Astrocyte (in vitro differentiated cells and primary cell): Measurements from ENCODE around the gene POLE. TPM values are rescaled to one million over a fixed set of nuclear protein-coding genes. Genes with fewer than 3 reads are reported as not detected.

Experiments used
- DNase-seq: peaks from one replicate; pipeline ENCODE4 v3.0.0-alpha.2; 2010; ENCODE audit warnings: low read depth
- FAIRE-seq: peaks from 2 replicates; lab custom pipeline; 2011; peaks lifted over from hg19 to GRCh38; lab: Jason Lieb, UNC
- H2AFZ ChIP-seq: 2 replicates; pipeline ENCODE4 v1.6.0; 2012; ENCODE audit warnings: low read depth, low read length, inconsistent platforms
- H3K27ac ChIP-seq: 2 replicates; pipeline ENCODE4 v1.5.1; 2011; ENCODE audit warnings: low read depth, low read length, inconsistent platforms
- H3K27me3 ChIP-seq: 2 replicates; pipeline ENCODE4 v1.6.0; 2011; ENCODE audit warnings: low read length, inconsistent platforms; ENCODE audit not compliant: insufficient read depth
- H3K36me3 ChIP-seq: 2 replicates; pipeline ENCODE4 v1.5.1; 2011; ENCODE audit warnings: low read length, inconsistent platforms; ENCODE audit not compliant: insufficient read depth
- H3K4me1 ChIP-seq: 2 replicates; pipeline ENCODE4 v1.5.1; 2011; ENCODE audit warnings: low read length, inconsistent platforms; ENCODE audit not compliant: insufficient read depth
- H3K4me2 ChIP-seq: 2 replicates; pipeline ENCODE4 v1.6.0; 2012; ENCODE audit warnings: low read length, inconsistent platforms
- H3K4me3 ChIP-seq: 2 replicates; pipeline ENCODE4 v1.5.1; 2011; ENCODE audit warnings: low read depth, mild to moderate bottlenecking, low read length, inconsistent platforms; ENCODE audit not compliant: insufficient read depth
- H3K79me2 ChIP-seq: 2 replicates; pipeline ENCODE4 v1.6.0; 2012; ENCODE audit warnings: mild to moderate bottlenecking, low read length, inconsistent platforms; ENCODE audit not compliant: insufficient read depth
- H3K9ac ChIP-seq: 2 replicates; pipeline ENCODE4 v1.6.0; 2012; ENCODE audit warnings: mild to moderate bottlenecking, low read length, inconsistent platforms
- H3K9me3 ChIP-seq: 2 replicates; pipeline ENCODE4 v1.5.1; 2012; ENCODE audit warnings: low read depth, mild to moderate bottlenecking, low read length, inconsistent platforms; ENCODE audit not compliant: insufficient read depth
- H4K20me1 ChIP-seq: 2 replicates; pipeline ENCODE4 v1.6.0; 2012; ENCODE audit warnings: low read length, inconsistent platforms; ENCODE audit not compliant: insufficient read depth
- H3K27ac Mint-ChIP-seq: one replicate; pipeline ENCODE4 v1.8.0; 2021; ENCODE audit warnings: mild to moderate bottlenecking, mixed read lengths; ENCODE audit not compliant: unreplicated experiment
- H3K27me3 Mint-ChIP-seq: one replicate; pipeline ENCODE4 v1.8.0; 2021; ENCODE audit warnings: low read depth, mixed read lengths; ENCODE audit not compliant: unreplicated experiment
- H3K36me3 Mint-ChIP-seq: one replicate; pipeline ENCODE4 v1.8.0; 2021; ENCODE audit warnings: low read depth, mixed read lengths; ENCODE audit not compliant: unreplicated experiment
- H3K4me1 Mint-ChIP-seq: one replicate; pipeline ENCODE4 v1.8.0; 2021; ENCODE audit warnings: low read depth, mixed read lengths; ENCODE audit not compliant: unreplicated experiment
- H3K4me3 Mint-ChIP-seq: one replicate; pipeline ENCODE4 v1.8.0; 2021; ENCODE audit warnings: mild to moderate bottlenecking, moderate library complexity, mixed read lengths; ENCODE audit not compliant: unreplicated experiment
- H3K9me3 Mint-ChIP-seq: one replicate; pipeline ENCODE4 v1.8.0; 2021; ENCODE audit warnings: mild to moderate bottlenecking, mixed read lengths; ENCODE audit not compliant: unreplicated experiment
- EZH2 ChIP-seq: IDR thresholded peaks from 2 replicates; pipeline ENCODE4 v1.6.1; 2012; ENCODE audit warnings: mild to moderate bottlenecking, low read length, inconsistent platforms; ENCODE audit not compliant: insufficient read depth
- total RNA-seq: library from RNA; stranded (reverse); gene quantifications from 2 replicates; pipeline ENCODE4 v1.2.1, GENCODE V29; 2021
- TF ChIP-seq, protein P1 (sequence below): IDR thresholded peaks from 2 replicates; pipeline ENCODE4 v1.5.1; 2011; ENCODE audit warnings: low read depth, mild to moderate bottlenecking, inconsistent platforms, low read length, moderate library complexity; ENCODE audit not compliant: insufficient read depth

Gene POLE
- total RNA-seq, 1 donor from 2014 or later, result 15.4 TPM

DNA sequence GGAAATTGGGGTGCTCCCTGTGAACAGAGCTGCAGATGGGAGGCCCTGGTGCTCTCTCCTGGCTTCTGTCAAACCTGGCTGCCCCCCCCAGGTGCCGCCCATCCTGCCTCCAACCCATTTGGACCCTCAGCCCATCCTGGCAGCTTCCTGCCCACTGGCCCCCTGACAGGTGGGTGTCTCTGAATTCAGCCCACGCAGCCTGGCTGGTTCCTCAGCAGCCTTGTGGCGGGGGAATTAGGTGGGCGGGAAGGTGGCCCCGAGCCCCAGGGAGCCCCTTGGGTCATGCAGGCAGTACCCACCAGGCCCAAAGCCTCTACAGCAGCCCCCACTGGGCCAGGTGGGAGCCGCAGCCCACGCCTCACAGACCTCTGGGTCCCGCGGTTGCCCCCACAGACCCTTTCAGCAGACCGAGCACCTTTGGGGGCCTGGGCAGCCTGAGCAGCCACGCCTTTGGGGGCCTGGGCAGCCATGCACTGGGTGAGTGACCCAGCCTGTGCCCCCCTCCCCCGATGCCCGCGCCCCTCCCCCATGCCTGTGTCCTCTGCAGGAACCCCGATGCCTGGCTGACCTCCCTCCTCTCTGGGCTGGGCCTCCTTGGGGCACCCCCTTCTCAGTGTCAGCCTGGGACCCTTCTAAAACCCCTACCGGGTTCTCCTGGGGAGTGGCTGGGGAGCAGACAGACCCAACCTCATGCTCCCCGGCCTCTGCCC, 105.6 kb downstream of the POLE start:
- H3K36me3 Mint-ChIP-seq, result peaks cover 10% of the 10 kb centered on the region
- FAIRE-seq, result no peak

DNA sequence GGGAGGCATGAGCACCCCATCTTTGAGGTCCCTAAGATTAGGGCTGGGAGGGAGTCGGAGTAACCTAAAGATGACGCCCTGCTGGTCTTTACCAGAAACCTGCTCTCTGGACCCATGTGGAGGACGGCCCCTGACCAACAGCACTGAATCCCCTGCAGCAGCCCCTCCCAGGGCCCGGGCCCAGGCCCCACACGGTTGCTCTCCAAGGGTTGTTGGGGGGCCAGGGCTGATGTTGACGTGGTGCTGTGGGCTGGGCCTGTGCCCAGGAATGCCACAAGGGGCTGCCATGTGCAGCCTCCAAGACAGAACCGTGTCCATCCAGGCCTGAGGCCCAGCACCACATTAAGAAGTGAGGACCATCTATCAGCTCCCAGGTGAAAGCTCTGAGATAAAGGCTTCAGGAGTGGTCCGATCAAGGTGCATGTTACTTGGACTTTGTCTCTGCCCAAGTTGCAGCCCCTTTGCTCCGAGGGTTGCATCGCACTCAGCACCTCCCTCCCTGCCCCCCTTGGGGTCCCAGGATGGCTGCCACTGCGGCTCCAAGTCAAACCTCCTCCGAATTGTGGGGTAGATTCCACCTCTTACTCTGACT, 106.3 kb downstream of the POLE start:
- Histone ChIP-seq H4K20me1 (peaks cover 10% of the 10 kb centered on the region), H3K27ac (no peak overlapping the region), H3K4me3 (no peak overlapping the region), H3K27me3 (peaks cover 5% of the 10 kb centered on the region), H3K9ac (no peak overlapping the region), H3K79me2 (no peaks in the 10 kb centered on the region), H3K36me3 (peaks cover 3% of the 10 kb centered on the region), H3K9me3 (no peaks in the 10 kb centered on the region), H3K4me2 (no peak overlapping the region), H2AFZ (no peak overlapping the region), H3K4me1 (no peaks in the 10 kb centered on the region)
- FAIRE-seq (no peak), DNase-seq (no peak)
- Mint-ChIP-seq H3K27ac (no peak overlapping the region), H3K36me3 (peaks cover 12% of the 10 kb centered on the region), H3K27me3 (peaks cover 18% of the 10 kb centered on the region), H3K9me3 (peaks cover 4% of the 10 kb centered on the region), H3K4me3 (no peak overlapping the region), H3K4me1 (peaks cover 3% of the 10 kb centered on the region)
- TF ChIP-seq, protein P1, sequence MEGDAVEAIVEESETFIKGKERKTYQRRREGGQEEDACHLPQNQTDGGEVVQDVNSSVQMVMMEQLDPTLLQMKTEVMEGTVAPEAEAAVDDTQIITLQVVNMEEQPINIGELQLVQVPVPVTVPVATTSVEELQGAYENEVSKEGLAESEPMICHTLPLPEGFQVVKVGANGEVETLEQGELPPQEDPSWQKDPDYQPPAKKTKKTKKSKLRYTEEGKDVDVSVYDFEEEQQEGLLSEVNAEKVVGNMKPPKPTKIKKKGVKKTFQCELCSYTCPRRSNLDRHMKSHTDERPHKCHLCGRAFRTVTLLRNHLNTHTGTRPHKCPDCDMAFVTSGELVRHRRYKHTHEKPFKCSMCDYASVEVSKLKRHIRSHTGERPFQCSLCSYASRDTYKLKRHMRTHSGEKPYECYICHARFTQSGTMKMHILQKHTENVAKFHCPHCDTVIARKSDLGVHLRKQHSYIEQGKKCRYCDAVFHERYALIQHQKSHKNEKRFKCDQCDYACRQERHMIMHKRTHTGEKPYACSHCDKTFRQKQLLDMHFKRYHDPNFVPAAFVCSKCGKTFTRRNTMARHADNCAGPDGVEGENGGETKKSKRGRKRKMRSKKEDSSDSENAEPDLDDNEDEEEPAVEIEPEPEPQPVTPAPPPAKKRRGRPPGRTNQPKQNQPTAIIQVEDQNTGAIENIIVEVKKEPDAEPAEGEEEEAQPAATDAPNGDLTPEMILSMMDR, result no peak
- TF ChIP-seq EZH2, result no peak

More for the DNA sequence above, 105.6 kb downstream of the POLE start:
- Histone ChIP-seq H3K27me3 (peaks cover 5% of the 10 kb centered on the region), H3K4me3 (no peak overlapping the region), H4K20me1 (peaks cover 10% of the 10 kb centered on the region), H3K9ac (no peak overlapping the region), H3K4me2 (no peak overlapping the region), H3K9me3 (no peaks in the 10 kb centered on the region), H3K36me3 (peaks cover 3% of the 10 kb centered on the region), H2AFZ (no peak overlapping the region), H3K4me1 (no peaks in the 10 kb centered on the region), H3K79me2 (no peaks in the 10 kb centered on the region), H3K27ac (no peak overlapping the region)
- TF ChIP-seq EZH2, result no peak
- TF ChIP-seq, protein P1, result no peak
- H3K9me3 Mint-ChIP-seq, result peaks cover 4% of the 10 kb centered on the region
- H3K4me3 Mint-ChIP-seq, result no peak overlapping the region
- H3K27ac Mint-ChIP-seq, result no peak overlapping the region
- H3K27me3 Mint-ChIP-seq, result peaks cover 22% of the 10 kb centered on the region
- DNase-seq, result no peak
- H3K4me1 Mint-ChIP-seq, result peaks cover 3% of the 10 kb centered on the region

DNA sequence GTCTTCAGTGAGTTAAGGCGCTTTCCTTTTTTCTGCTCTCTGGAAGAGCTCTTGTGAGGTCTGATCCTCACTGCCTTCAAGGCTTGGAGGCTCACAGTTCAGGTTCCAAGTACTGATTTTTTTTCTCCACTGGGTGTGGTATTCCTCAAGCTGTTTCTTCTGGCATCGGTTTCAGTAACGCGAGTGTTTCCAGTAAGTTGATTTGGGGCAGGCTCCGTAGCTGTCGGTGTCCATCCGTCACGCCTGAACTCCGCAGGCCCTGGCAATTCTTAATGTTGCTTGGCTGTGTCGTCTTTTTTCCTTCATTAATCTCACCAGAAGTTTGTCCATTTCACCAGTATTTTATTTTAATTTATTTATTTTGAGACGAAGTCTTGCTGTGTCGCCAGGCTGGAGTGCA, 107.4 kb downstream of the POLE start:
- Histone ChIP-seq H3K9ac (no peak overlapping the region), H3K4me2 (no peak overlapping the region), H2AFZ (no peak overlapping the region), H3K27ac (no peak overlapping the region), H3K4me1 (no peaks in the 10 kb centered on the region), H3K27me3 (peaks cover 5% of the 10 kb centered on the region), H3K79me2 (no peaks in the 10 kb centered on the region), H4K20me1 (peaks cover 10% of the 10 kb centered on the region), H3K4me3 (no peak overlapping the region), H3K9me3 (no peaks in the 10 kb centered on the region), H3K36me3 (peaks cover 3% of the 10 kb centered on the region)
- peaks cover 16% of the 10 kb centered on the region for H3K27me3 Mint-ChIP-seq
- H3K4me1 Mint-ChIP-seq, result peaks cover 3% of the 10 kb centered on the region
- no peak for FAIRE-seq
- H3K4me3 Mint-ChIP-seq, result no peak overlapping the region
- no peak for DNase-seq
- H3K36me3 Mint-ChIP-seq, result peaks cover 19% of the 10 kb centered on the region
- TF ChIP-seq EZH2, result no peak
- TF ChIP-seq, protein P1, result no peak
- H3K27ac Mint-ChIP-seq, result no peak overlapping the region
- peaks cover 4% of the 10 kb centered on the region for H3K9me3 Mint-ChIP-seq
